Measurements from ENCODE around the gene FILIP1L.

The FILIP1L gene

GRCh38 chr3:99960123-99960878, 154.0 kb downstream of the FILIP1L start:
- H3K4me1 Mint-ChIP-seq (ENCODE audit: low read depth), result peaks cover 4% of the 10 kb centered on the region
- no peaks in the 10 kb centered on the region for H3K27me3 Mint-ChIP-seq
- no peak overlapping the region for H3K4me3 Mint-ChIP-seq
- H3K9me3 Mint-ChIP-seq, result no peaks in the 10 kb centered on the region
- H3K36me3 Mint-ChIP-seq (ENCODE audit: low read depth), result no peaks in the 10 kb centered on the region
- intact Hi-C loops (cut with micrococcal nuclease), result no loop called here
- no peak overlapping the region for H3K27ac Mint-ChIP-seq

DNA sequence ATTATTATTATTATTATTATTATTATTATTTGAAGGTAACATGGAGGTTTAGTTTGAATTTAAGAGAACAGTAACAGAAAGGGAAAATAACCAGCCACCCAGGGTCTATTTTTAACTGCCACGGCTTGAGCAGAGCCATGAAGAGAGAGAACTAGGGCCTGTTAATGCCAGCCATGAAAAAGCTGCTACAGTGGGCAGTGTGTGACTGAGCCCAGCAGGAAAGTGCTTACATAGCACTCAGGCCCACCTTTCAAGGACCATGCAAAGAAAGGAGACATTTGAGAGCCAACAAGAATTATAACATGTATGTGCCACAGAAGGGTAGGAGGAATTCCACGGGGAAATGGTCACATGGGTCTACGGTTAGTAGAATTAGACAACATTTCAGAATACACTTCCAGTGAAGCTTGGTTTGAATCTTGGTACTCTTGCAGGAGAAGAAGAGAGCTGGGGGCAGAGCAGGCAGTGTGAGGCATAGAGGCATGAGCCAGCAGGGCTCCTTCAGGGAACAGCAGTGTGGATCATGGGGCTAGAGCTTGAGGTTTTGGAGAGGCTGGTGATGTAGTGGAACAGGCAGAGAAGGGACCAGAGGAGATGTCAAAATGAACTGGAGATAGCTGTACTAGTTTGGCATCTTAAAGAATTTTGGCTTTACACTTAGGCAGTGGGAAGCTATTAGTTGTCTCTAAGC, 155.9 kb downstream of the FILIP1L start:
- no peaks in the 10 kb centered on the region for H3K9me3 Mint-ChIP-seq
- no peak overlapping the region for H3K4me3 Mint-ChIP-seq
- intact Hi-C loops (cut with micrococcal nuclease), result no loop called here
- H3K27me3 Mint-ChIP-seq, result no peaks in the 10 kb centered on the region
- H3K4me1 Mint-ChIP-seq (ENCODE audit: low read depth), result peaks cover 4% of the 10 kb centered on the region
- no peaks in the 10 kb centered on the region for H3K36me3 Mint-ChIP-seq (ENCODE audit: low read depth)
- H3K27ac Mint-ChIP-seq, result no peak overlapping the region

DNA sequence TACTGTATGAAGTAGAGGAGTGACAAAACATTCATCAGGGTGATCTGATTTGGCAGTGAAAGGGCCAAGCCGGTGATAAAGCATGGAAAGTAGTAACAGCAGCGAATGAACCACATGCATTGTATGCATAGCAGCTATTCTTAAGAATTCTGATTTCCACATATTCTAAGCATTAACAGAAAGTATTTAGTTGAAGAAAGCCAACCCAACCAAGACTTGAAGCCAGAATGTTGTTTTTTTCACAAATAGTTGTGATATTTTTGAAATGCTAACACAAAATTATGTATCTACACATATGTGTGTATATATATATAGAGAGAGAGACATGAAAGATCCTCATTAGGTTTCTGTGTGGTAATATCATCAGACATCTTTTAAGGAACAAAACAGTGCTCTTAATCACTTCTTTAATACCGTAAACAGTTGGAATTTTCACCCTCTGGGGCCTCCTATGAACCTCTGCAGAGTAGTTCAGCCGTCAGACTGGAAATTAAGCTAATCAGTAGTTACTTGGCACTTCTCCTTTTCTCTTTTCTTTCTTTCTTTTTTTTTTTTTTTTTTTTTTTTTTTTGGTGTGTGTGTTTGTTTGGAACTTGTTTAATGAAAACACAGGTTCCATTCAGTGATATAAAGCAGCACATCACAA, 157.0 kb downstream of the FILIP1L start:
- Mint-ChIP-seq H3K9me3 (no peaks in the 10 kb centered on the region), H3K4me1 (ENCODE audit: low read depth) (peaks cover 4% of the 10 kb centered on the region), H3K27me3 (no peaks in the 10 kb centered on the region), H3K27ac (no peak overlapping the region), H3K36me3 (ENCODE audit: low read depth) (no peaks in the 10 kb centered on the region), H3K4me3 (no peak overlapping the region)
- intact Hi-C loops (cut with micrococcal nuclease), result no loop called here

- Mint-ChIP-seq H3K36me3 (ENCODE audit: low read depth) (no peaks in the 10 kb centered on the region), H3K27me3 (no peaks in the 10 kb centered on the region), H3K4me1 (ENCODE audit: low read depth) (peaks cover 7% of the 10 kb centered on the region), H3K4me3 (no peak overlapping the region), H3K9me3 (no peaks in the 10 kb centered on the region), H3K27ac (no peak overlapping the region)
- intact Hi-C loops (cut with micrococcal nuclease), result no loop called here
Observed at GRCh38 chr3:99955773-99956562, 158.3 kb downstream of the FILIP1L start.

DNA sequence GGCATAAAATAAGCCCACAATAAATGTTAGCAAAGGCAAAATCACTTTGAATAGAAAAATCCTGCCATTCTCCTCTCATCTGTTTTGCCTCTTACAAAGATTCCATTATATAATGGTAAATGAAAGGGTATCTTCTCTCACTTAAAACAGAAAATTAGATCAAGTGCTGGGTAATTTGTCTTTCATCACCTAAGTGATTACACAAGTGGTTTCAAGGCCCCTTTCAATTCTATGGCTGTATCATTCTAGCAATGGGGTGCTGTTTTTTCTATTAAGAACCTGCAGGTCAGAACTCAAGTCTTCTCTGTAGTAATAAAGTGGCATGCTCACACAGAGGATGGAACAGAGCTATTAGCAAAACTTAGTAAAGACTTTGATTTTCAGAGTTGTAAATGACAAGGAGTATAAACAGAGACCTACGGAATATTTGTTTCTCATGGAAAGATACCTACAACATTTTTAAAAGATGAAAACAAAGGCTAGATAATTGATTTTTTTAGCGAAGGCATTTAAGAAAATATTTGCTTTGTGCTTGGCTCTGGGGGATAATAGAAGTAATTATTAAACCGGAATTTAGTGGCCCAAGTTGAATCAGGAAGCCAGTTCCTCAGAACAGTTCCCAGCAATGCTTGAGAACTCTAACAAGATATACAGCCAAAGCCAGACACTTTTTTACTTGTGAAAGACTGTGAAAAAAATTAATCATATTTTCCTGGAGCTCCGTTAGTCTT, 159.2 kb downstream of the FILIP1L start:
- Mint-ChIP-seq H3K36me3 (ENCODE audit: low read depth) (no peaks in the 10 kb centered on the region), H3K4me1 (ENCODE audit: low read depth) (peaks cover 15% of the 10 kb centered on the region), H3K27ac (no peak overlapping the region), H3K27me3 (no peaks in the 10 kb centered on the region), H3K9me3 (no peaks in the 10 kb centered on the region), H3K4me3 (no peak overlapping the region)
- intact Hi-C loops (cut with micrococcal nuclease), result no loop called here

- H3K36me3 Mint-ChIP-seq (ENCODE audit: low read depth), result no peaks in the 10 kb centered on the region
- H3K4me1 Mint-ChIP-seq (ENCODE audit: low read depth), result peaks cover 15% of the 10 kb centered on the region
- no peaks in the 10 kb centered on the region for H3K9me3 Mint-ChIP-seq
- H3K4me3 Mint-ChIP-seq, result no peak overlapping the region
- H3K27ac Mint-ChIP-seq, result no peak overlapping the region
- no peaks in the 10 kb centered on the region for H3K27me3 Mint-ChIP-seq
- intact Hi-C loops (cut with micrococcal nuclease), result no loop called here
Observed at GRCh38 chr3:99953596-99953995, 160.7 kb downstream of the FILIP1L start.

DNA sequence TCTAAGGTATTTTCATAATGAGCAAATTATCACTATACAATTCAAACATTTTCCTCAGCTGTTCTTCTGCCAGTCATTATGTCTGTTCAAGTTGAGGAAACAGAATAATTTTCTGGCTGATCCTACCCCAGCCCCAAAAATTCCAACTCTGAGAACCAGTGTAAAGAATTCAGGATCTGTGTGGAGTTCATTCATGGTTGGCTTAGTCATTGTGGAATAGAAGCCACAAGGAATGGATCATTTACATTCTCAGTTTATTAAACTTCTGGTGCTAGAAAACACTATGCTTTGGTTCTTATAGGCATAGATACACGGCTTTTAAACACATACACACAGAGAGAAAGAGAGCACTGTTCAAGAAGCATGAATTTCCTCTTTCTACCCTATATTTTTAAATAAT, 162.0 kb downstream of the FILIP1L start:
- no peaks in the 10 kb centered on the region for H3K9me3 Mint-ChIP-seq
- peaks cover 15% of the 10 kb centered on the region for H3K4me1 Mint-ChIP-seq (ENCODE audit: low read depth)
- intact Hi-C loops (cut with micrococcal nuclease), result no loop called here
- H3K36me3 Mint-ChIP-seq (ENCODE audit: low read depth), result no peaks in the 10 kb centered on the region
- no peak overlapping the region for H3K27ac Mint-ChIP-seq
- H3K27me3 Mint-ChIP-seq, result no peaks in the 10 kb centered on the region
- H3K4me3 Mint-ChIP-seq, result no peak overlapping the region

GRCh38 chr3:99951701-99952100, 162.6 kb downstream of the FILIP1L start:
- Mint-ChIP-seq H3K9me3 (no peaks in the 10 kb centered on the region), H3K36me3 (ENCODE audit: low read depth) (no peaks in the 10 kb centered on the region), H3K27ac (no peak overlapping the region), H3K4me1 (ENCODE audit: low read depth) (peaks cover 13% of the 10 kb centered on the region), H3K27me3 (no peaks in the 10 kb centered on the region), H3K4me3 (no peak overlapping the region)
- intact Hi-C loops (cut with micrococcal nuclease), result no loop called here

GRCh38 chr3:99950921-99951320, 163.4 kb downstream of the FILIP1L start:
- intact Hi-C loops (cut with micrococcal nuclease), result no loop called here
- Mint-ChIP-seq H3K4me3 (no peak overlapping the region), H3K27ac (no peak overlapping the region), H3K36me3 (ENCODE audit: low read depth) (no peaks in the 10 kb centered on the region), H3K9me3 (no peaks in the 10 kb centered on the region), H3K4me1 (ENCODE audit: low read depth) (peaks cover 11% of the 10 kb centered on the region), H3K27me3 (no peaks in the 10 kb centered on the region)

GRCh38 chr3:99949956-99950670, 164.2 kb downstream of the FILIP1L start:
- Mint-ChIP-seq H3K27ac (no peak overlapping the region), H3K4me1 (ENCODE audit: low read depth) (peaks cover 11% of the 10 kb centered on the region), H3K9me3 (no peaks in the 10 kb centered on the region), H3K36me3 (ENCODE audit: low read depth) (no peaks in the 10 kb centered on the region), H3K4me3 (no peak overlapping the region), H3K27me3 (no peaks in the 10 kb centered on the region)
- intact Hi-C loops (cut with micrococcal nuclease), result no loop called here

DNA sequence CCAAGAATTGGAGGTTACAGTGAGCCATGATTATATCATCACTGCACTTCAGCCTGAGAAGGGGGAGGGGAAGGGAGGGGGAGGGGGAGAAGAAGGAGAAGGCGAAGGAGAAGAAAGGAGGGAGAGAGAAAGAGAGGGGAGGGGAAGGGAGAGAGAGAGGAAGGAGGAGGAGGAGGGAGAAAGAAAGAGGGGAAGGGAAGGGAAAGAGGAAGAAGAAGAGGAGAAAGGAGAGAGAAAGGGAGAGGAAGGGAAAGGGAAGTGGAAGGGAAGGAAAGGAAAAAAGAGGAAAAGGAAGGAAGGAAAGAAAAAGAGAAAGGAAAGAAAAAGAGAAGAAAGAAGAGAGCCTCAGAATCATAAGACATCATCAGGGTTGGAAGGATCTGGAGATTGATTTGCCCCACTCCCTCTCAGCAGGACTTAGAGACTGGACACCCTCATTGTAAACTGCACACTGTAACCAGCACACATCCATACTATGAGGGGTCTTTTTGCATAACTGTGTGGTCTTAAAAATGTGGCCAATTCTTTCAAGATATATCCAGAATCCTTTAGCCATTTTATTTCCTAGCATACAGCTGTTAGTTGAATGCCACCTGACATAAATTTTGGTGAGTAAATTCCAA, 165.7 kb downstream of the FILIP1L start:
- intact Hi-C loops (cut with micrococcal nuclease), result no loop called here
- H3K9me3 Mint-ChIP-seq, result no peaks in the 10 kb centered on the region
- H3K27me3 Mint-ChIP-seq, result no peaks in the 10 kb centered on the region
- H3K36me3 Mint-ChIP-seq (ENCODE audit: low read depth), result no peaks in the 10 kb centered on the region
- H3K27ac Mint-ChIP-seq, result peak overlapping the region; percentile 24
- peaks cover 11% of the 10 kb centered on the region for H3K4me1 Mint-ChIP-seq (ENCODE audit: low read depth)
- no peak overlapping the region for H3K4me3 Mint-ChIP-seq

- Mint-ChIP-seq H3K4me3 (no peak overlapping the region), H3K27ac (no peak overlapping the region), H3K9me3 (no peaks in the 10 kb centered on the region)
Observed at GRCh38 chr3:99947356-99947755, 166.9 kb downstream of the FILIP1L start.

More at GRCh38 chr3:99947356-99947755, 166.9 kb downstream of the FILIP1L start:
- H3K36me3 Mint-ChIP-seq (ENCODE audit: low read depth), result no peaks in the 10 kb centered on the region
- intact Hi-C loops (cut with micrococcal nuclease), result no loop called here
- H3K4me1 Mint-ChIP-seq (ENCODE audit: low read depth), result peaks cover 11% of the 10 kb centered on the region
- H3K27me3 Mint-ChIP-seq, result no peaks in the 10 kb centered on the region

Data from dendritic cell treated with granulocyte-macrophage colony-stimulating factor and Interleukin-4, amounts not matched to agents 40 ng/mL and 50 ng/mL, for 4 days (primary cell).